C4-2B (cell line): ENCODE measurements around the gene STRIP2.

ENCODE experiments used
- CTCF ChIP-seq: fragments of 450-650 bp; conservative IDR thresholded peaks from 2 replicates; pipeline ENCODE4 v1.5.1; 2017; ENCODE audit warnings: mild to moderate bottlenecking
- ZFX ChIP-seq: fragments of 450-650 bp; IDR thresholded peaks from 2 replicates; pipeline ENCODE4 v1.6.1; 2017

GRCh38 chr7:129427526-129428045 is 6.6 kb upstream of the STRIP2 start:
- TF ChIP-seq ZFX (no peak), CTCF (no peak)
